HepG2 (cell line): ENCODE data around the gene RABEP2. TPM values are rescaled to one million over a fixed set of nuclear protein-coding genes. Genes with fewer than 3 reads are reported as not detected.

ENCODE experiments used
- ATAC-seq: fragments of 200-7000 bp; cut with Tn5 transposase; 3 replicates; pipeline ENCODE4 v1.9.1; 2020; ENCODE audit warnings: mild to moderate bottlenecking, moderate library complexity
- BruUV-seq: library from RNA; stranded (reverse); fragments of 400-500 nt; replicated peaks from 2 replicates; lab custom pipeline; 2021; lab: Mats Ljungman, UMichigan
- CTCF ChIA-PET: fragments of 300-600 bp; formaldehyde crosslinking; extraction: SDS; loops from one replicate; lab custom pipeline; 2021; ENCODE audit warnings: low total read pairs, inconsistent platforms, low intra/inter-chr PET ratio; lab: Yijun Ruan, JAX
- POLR2A ChIA-PET: fragments of 350-600 bp; sonication (Branson Sonifier 250); formaldehyde crosslinking; loops from one replicate; lab custom pipeline; 2020; ENCODE audit warnings: antibody characterized with exemption, inconsistent platforms; lab: Yijun Ruan, JAX
- DNase-seq: peaks from one replicate; pipeline ENCODE4 v3.0.0-alpha.2; 2015; ENCODE audit warnings: low spot score
- FAIRE-seq: peaks from 3 replicates; lab custom pipeline; 2011; peaks lifted over from hg19 to GRCh38; lab: Jason Lieb, UNC
- H2AFZ ChIP-seq: one replicate; pipeline ENCODE4 v1.6.1; 2011; ENCODE audit warnings: low read length, inconsistent platforms
- H3K27ac ChIP-seq: fragments of 300-600 bp; 3 replicates; pipeline ENCODE4 v1.8.0; 2011; ENCODE audit warnings: mixed run types, mild to moderate bottlenecking, mixed read lengths, low read length, inconsistent platforms; ENCODE audit not compliant: insufficient read depth; ENCODE audit errors: extremely low read length
- H3K27me3 ChIP-seq, 2 experiments: fragments of 200-600 bp in 1 of 2; 2 replicates in 1 of 2; 3 replicates in 1 of 2; pipeline versions ENCODE4 v1.6.0 to v1.8.0; 2011; ENCODE audit warnings: low read length in 2 of 2, mild to moderate bottlenecking in 2 of 2, moderate library complexity in 2 of 2, inconsistent platforms in 1 of 2; ENCODE audit not compliant: insufficient read depth in 2 of 2, control insufficient read depth in 1 of 2
- H3K36me3 ChIP-seq, 2 experiments: fragments of 200-600 bp in 1 of 2; replicated peaks in 1 of 2; 2 replicates in 1 of 2; 3 replicates in 1 of 2; pipeline versions ENCODE4 v1.5.1 to v1.8.0; 2011; ENCODE audit warnings: low read length in 2 of 2, inconsistent platforms in 1 of 2; ENCODE audit not compliant: insufficient read depth in 2 of 2, control insufficient read depth in 1 of 2
- H3K4me1 ChIP-seq: 2 replicates; pipeline ENCODE4 v1.5.1; 2012; ENCODE audit warnings: low read length, inconsistent platforms; ENCODE audit not compliant: insufficient read depth
- H3K4me2 ChIP-seq: 2 replicates; pipeline ENCODE4 v1.6.0; 2011; ENCODE audit warnings: low read depth, low read length, inconsistent platforms
- H3K4me3 ChIP-seq, 3 experiments: fragments of 200-600 bp in 1 of 3; sonication (generic), shearing (Covaris generic) in 1 of 3; replicated peaks in 1 of 3; 2 replicates each; pipeline ENCODE4 v1.5.1; 2011 to 2016; ENCODE audit warnings: low read length in 3 of 3, inconsistent platforms in 2 of 3, low read depth in 2 of 3, mild to moderate bottlenecking in 2 of 3, control low read depth in 1 of 3, mixed read lengths in 1 of 3; ENCODE audit not compliant: insufficient read depth in 1 of 3
- H3K79me2 ChIP-seq: one replicate; pipeline ENCODE4 v1.6.1; 2011; ENCODE audit warnings: low read length, inconsistent platforms; ENCODE audit not compliant: insufficient read depth
- H3K9ac ChIP-seq: 2 replicates; pipeline ENCODE4 v1.6.0; 2011; ENCODE audit warnings: mild to moderate bottlenecking, low read depth, low read length, inconsistent platforms; ENCODE audit not compliant: insufficient read depth
- H3K9me3 ChIP-seq: 2 replicates; pipeline ENCODE4 v1.5.1; 2012; ENCODE audit warnings: mild to moderate bottlenecking, low read length
- H4K20me1 ChIP-seq: 2 replicates; pipeline ENCODE4 v1.6.0; 2011; ENCODE audit warnings: inconsistent platforms, mild to moderate bottlenecking, low read length, moderate library complexity; ENCODE audit not compliant: insufficient read depth
- ARHGAP35 ChIP-seq: sonication (generic); formaldehyde crosslinking; IDR thresholded peaks from 2 replicates; pipeline ENCODE4 v1.9.0; 2022; ENCODE audit warnings: mild to moderate bottlenecking, inconsistent platforms, moderate library complexity, missing genetic modification reagents, borderline replicate concordance
- ISL2 ChIP-seq: sonication (generic); formaldehyde crosslinking; IDR thresholded peaks from 2 replicates; pipeline ENCODE4 v1.5.0; 2020; ENCODE audit warnings: missing genetic modification reagents
- SMAD1 ChIP-seq: sonication (generic); formaldehyde crosslinking; IDR thresholded peaks from 2 replicates; pipeline ENCODE4 v1.4.0; 2020; ENCODE audit warnings: missing genetic modification reagents, low read depth, mild to moderate bottlenecking, borderline replicate concordance
- SRF ChIP-seq: IDR thresholded peaks from 2 replicates; pipeline ENCODE4 v1.6.1; 2011; ENCODE audit warnings: mild to moderate bottlenecking, low read depth, low read length, moderate library complexity
- TSC22D2 ChIP-seq: sonication (generic); formaldehyde crosslinking; IDR thresholded peaks from 2 replicates; pipeline ENCODE4 v1.5.1; 2020; ENCODE audit warnings: missing genetic modification reagents, mild to moderate bottlenecking, borderline replicate concordance
- ZSCAN20 ChIP-seq: sonication (generic); formaldehyde crosslinking; IDR thresholded peaks from 2 replicates; pipeline ENCODE4 v1.4.0; 2020; ENCODE audit warnings: missing genetic modification reagents, mild to moderate bottlenecking, borderline replicate concordance
- WGBS: methylation state at CpG from one replicate; pipeline ENCODE4 v1.1.6; 2017; ENCODE audit warnings: low lambda C conversion rate; 5-methylcytosine and 5-hydroxymethylcytosine counted together
- in situ Hi-C: cut with HindIII; loops from 2 replicates; pipeline ENCODE4 v1.10.0; 2017; ENCODE audit warnings: low pct_unique_long_range_greater_than_20kb; ENCODE audit not compliant: extremely low pct_ligation_motif_present
- intact Hi-C: fragments of 100-400 bp; cut with micrococcal nuclease; formaldehyde crosslinking; loops from one replicate; pipeline ENCODE4 v1.10.0; 2022; ENCODE audit not compliant: unreplicated experiment
- polyA plus RNA-seq, 8 experiments: library from polyadenylated mRNA; depleted of rRNA in 3 of 8; stranded (reverse) in 7 of 8; unstranded in 1 of 8; fragments of >200 nt; fragmentation: Illumina TruSeq in 4 of 8; extraction: Trizol in 4 of 8; gene quantifications; 2 replicates each; pipeline versions ENCODE4 v1.2.1 to v1.2.3, GENCODE V29; 2011 to 2016; ENCODE audit warnings: low read depth in 4 of 8, missing spikeins in 1 of 8, mixed read lengths in 1 of 8; ENCODE audit not compliant: insufficient read depth in 1 of 8
- total RNA-seq, 5 experiments: library from RNA; depleted of rRNA; stranded (reverse); fragments of >200 nt; fragmentation: Illumina TruSeq; extraction: Trizol; gene quantifications; 2 replicates each; pipeline ENCODE4 v1.2.3, GENCODE V29; 2016; ENCODE audit warnings: low read depth in 1 of 5
- TF ChIP-seq, protein P1 (sequence below): sonication (generic); formaldehyde crosslinking; IDR thresholded peaks from 2 replicates; pipeline ENCODE4 v1.5.0; 2020; ENCODE audit warnings: mild to moderate bottlenecking, missing genetic modification reagents
- TF ChIP-seq, protein P2 (sequence below): sonication (generic); formaldehyde crosslinking; IDR thresholded peaks from 2 replicates; pipeline ENCODE4 v1.8.1; 2023; ENCODE audit warnings: mild to moderate bottlenecking, missing genetic modification reagents
- TF ChIP-seq, protein P3 (sequence below): sonication (generic); formaldehyde crosslinking; IDR thresholded peaks from 2 replicates; pipeline ENCODE4 v1.4.0; 2020; ENCODE audit warnings: missing genetic modification reagents

Gene RABEP2
- total and polyA plus RNA-seq, 2 of the 13 experiments (the other 11 are each of a cell fraction or from before 2014, with no cell fraction given) = 10.8 to 18.4 TPM

DNA sequence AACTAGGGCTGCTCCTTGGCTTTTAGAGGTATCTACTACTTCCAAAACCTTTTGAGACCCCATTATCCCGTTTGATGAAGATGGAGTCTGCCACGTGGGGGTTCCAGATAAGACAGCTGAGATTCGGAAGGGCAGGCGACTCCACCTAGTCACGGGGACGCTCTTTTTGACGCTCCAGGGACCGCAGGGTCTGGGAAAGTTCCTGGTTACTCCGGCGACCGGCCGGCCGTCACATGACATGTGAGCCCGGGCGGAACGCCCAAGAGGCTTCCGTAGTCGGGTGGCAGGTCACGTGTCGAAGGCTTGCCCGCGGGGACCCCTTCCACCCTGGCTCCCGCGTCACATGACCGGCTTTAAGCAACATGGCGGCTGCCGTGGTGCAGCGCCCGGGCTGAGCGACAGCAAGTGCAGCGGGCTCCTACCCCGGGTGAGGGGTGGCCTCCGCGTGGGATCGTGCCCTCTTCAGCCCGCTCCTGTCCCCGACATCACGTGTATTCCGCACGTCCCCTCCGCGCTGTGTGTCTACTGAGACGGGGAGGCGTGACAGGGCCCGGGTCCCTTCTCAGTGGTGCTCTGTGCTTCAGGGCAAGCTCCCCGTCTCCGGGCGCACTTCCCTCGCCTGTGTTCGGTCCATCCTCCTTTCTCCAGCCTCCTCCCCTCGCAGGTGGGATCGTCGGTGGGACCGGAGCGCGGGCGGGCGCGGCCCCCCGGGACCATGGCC, 49.6 kb upstream of the RABEP2 start, which contains the start of gene SPNS1:
Gene SPNS1 (plus strand): TSS at position 342 of the 721 bp plus-strand sequence. CDS start 374 bp downstream, at position 716.
- peak; percentile 94 for DNase-seq
- ChIA-PET CTCF (no interaction called here), POLR2A (interaction anchor here (1.0 to 1.9 kb wide), 8 partner anchors 8 to 152 kb away, joined by 3 to 10 read pairs (median 5); partner anchors contain the start of genes ATXN2L, NFATC2IP and TUFM)
- 0% methylated on average over 28 of the region's 60 CpGs for WGBS
- Histone ChIP-seq H3K36me3 (peaks cover 9 to 11% of the 10 kb centered on the region in 2 experiments; a peak in 3 of 5 replicates), H3K27ac (peak within 1 kb of the TSS; percentile 60), H2AFZ (peak within 1 kb of the TSS; percentile 90), H3K9me3 (no peaks in the 10 kb centered on the region), H3K79me2 (peaks cover 17% of the 10 kb centered on the region), H3K4me2 (peak within 1 kb of the TSS; percentile 94), H3K9ac (peak within 1 kb of the TSS; percentile 88), H4K20me1 (no peaks in the 10 kb centered on the region), H3K4me3 (peak within 1 kb of the TSS; percentile 93 to 100 (median 100)), H3K27me3 (no peaks in the 10 kb centered on the region; a peak in 1 of 5 replicates), H3K4me1 (peaks cover 24% of the 10 kb centered on the region)
- BruUV-seq = no TSS peak
- peak; percentile 84 for FAIRE-seq
- intact Hi-C loops = no loop called here
- in situ Hi-C loops = no loop called here
- peak; percentile 91 for ATAC-seq
- TF ChIP-seq ZSCAN20 (CRISPR knock-in tag) (peak; percentile 94), SMAD1 (peak; percentile 81), ARHGAP35 (CRISPR knock-in tag) (peak; percentile 74), ISL2 (peak; percentile 93), SRF (0 out of 2 replicates have a peak, but pooled peaks have one; percentile 41), TSC22D2 (CRISPR knock-in tag) (no peak; the same call in 1 of the 2 replicates)
- TF ChIP-seq, protein P1, sequence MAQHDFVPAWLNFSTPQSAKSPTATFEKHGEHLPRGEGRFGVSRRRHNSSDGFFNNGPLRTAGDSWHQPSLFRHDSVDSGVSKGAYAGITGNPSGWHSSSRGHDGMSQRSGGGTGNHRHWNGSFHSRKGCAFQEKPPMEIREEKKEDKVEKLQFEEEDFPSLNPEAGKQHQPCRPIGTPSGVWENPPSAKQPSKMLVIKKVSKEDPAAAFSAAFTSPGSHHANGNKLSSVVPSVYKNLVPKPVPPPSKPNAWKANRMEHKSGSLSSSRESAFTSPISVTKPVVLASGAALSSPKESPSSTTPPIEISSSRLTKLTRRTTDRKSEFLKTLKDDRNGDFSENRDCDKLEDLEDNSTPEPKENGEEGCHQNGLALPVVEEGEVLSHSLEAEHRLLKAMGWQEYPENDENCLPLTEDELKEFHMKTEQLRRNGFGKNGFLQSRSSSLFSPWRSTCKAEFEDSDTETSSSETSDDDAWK (CRISPR knock-in tag) = no peak
- TF ChIP-seq, protein P2, sequence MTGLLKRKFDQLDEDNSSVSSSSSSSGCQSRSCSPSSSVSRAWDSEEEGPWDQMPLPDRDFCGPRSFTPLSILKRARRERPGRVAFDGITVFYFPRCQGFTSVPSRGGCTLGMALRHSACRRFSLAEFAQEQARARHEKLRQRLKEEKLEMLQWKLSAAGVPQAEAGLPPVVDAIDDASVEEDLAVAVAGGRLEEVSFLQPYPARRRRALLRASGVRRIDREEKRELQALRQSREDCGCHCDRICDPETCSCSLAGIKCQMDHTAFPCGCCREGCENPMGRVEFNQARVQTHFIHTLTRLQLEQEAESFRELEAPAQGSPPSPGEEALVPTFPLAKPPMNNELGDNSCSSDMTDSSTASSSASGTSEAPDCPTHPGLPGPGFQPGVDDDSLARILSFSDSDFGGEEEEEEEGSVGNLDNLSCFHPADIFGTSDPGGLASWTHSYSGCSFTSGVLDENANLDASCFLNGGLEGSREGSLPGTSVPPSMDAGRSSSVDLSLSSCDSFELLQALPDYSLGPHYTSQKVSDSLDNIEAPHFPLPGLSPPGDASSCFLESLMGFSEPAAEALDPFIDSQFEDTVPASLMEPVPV (CRISPR knock-in tag) = 0 out of 2 replicates have a peak, but pooled peaks have one; percentile 81
- TF ChIP-seq, protein P3, sequence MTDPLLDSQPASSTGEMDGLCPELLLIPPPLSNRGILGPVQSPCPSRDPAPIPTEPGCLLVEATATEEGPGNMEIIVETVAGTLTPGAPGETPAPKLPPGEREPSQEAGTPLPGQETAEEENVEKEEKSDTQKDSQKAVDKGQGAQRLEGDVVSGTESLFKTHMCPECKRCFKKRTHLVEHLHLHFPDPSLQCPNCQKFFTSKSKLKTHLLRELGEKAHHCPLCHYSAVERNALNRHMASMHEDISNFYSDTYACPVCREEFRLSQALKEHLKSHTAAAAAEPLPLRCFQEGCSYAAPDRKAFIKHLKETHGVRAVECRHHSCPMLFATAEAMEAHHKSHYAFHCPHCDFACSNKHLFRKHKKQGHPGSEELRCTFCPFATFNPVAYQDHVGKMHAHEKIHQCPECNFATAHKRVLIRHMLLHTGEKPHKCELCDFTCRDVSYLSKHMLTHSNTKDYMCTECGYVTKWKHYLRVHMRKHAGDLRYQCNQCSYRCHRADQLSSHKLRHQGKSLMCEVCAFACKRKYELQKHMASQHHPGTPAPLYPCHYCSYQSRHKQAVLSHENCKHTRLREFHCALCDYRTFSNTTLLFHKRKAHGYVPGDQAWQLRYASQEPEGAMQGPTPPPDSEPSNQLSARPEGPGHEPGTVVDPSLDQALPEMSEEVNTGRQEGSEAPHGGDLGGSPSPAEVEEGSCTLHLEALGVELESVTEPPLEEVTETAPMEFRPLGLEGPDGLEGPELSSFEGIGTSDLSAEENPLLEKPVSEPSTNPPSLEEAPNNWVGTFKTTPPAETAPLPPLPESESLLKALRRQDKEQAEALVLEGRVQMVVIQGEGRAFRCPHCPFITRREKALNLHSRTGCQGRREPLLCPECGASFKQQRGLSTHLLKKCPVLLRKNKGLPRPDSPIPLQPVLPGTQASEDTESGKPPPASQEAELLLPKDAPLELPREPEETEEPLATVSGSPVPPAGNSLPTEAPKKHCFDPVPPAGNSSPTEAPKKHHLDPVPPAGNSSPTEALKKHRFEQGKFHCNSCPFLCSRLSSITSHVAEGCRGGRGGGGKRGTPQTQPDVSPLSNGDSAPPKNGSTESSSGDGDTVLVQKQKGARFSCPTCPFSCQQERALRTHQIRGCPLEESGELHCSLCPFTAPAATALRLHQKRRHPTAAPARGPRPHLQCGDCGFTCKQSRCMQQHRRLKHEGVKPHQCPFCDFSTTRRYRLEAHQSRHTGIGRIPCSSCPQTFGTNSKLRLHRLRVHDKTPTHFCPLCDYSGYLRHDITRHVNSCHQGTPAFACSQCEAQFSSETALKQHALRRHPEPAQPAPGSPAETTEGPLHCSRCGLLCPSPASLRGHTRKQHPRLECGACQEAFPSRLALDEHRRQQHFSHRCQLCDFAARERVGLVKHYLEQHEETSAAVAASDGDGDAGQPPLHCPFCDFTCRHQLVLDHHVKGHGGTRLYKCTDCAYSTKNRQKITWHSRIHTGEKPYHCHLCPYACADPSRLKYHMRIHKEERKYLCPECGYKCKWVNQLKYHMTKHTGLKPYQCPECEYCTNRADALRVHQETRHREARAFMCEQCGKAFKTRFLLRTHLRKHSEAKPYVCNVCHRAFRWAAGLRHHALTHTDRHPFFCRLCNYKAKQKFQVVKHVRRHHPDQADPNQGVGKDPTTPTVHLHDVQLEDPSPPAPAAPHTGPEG (CRISPR knock-in tag) = peak; percentile 58; the same call in 1 of the 2 replicates
